A549 treated with Mapracorat at 1 μM for 4 hours (cell line): ENCODE measurements around the gene ARHGDIB. TPM values are rescaled to one million over a fixed set of nuclear protein-coding genes. Genes with fewer than 3 reads are reported as not detected.

Source experiments
- total RNA-seq: library from RNA; stranded (reverse); fragments of 200-300 nt; extraction: Qiagen RNA extraction; gene quantifications from 5 replicates; pipeline ENCODE4 v1.2.3, GENCODE V29; 2022

ARHGDIB gene
- total RNA-seq: 1.1 to 1.9 TPM (median 1.2 TPM) in 5 replicates

GRCh38 chr12:14961466-14962152, at the start of gene ARHGDIB:
Gene ARHGDIB (minus strand): TSS chr12:14961601. CDS start chr12:14950712, 10,889 bp downstream.

DNA sequence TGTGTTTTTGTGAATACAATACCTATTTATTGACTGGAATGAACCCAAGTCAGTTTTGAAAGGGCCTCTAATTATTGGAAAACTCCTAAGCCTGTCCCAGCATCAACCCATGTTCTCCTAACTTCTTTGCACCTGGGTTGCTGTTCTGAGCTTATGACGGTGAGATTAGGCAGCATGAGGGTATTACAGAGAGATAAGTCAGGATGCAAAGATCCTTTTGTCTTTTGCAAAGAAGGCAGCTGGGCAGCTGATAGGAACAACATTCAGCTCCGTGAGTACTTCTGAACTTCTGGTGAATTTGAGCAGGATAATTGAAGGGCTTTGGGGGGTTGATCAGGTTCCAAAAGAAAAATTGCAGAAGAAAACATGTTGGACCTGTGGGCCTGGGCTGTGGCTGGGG, 11.4 kb upstream of the ARHGDIB start, which contains the start of gene PDE6H:
PDE6H (plus strand) TSS at position 227 of the 400 bp plus-strand sequence. CDS start 4,971 bp downstream, outside the sequence.

GRCh38 chr12:14938301-14938700, 23.1 kb downstream of the ARHGDIB start, which contains the start of gene ERP27:
Gene ERP27 (minus strand): TSS chr12:14938537. CDS start chr12:14938508, 29 bp downstream.

Other genes with a start within 250 kb of the ARHGDIB start
- gene WBP11, start 158.1 kb downstream of the ARHGDIB start, total RNA-seq: 47.9 to 53.3 TPM (median 48.3 TPM) in 5 replicates
- gene C12orf60, start 157.9 kb downstream of the ARHGDIB start, total RNA-seq: 1.8 to 2.0 TPM (median 1.8 TPM) in 5 replicates
- 0.08 to 0.10 TPM in 2 of 5 replicates, not detected in the others for gene SMCO3, start 147.4 kb downstream of the ARHGDIB start, total RNA-seq
- gene ART4, start 118.1 kb downstream of the ARHGDIB start, total RNA-seq: not detected in 5 replicates
- gene MGP, start 75.7 kb downstream of the ARHGDIB start, total RNA-seq: not detected in 5 replicates
- not detected in 5 replicates for gene ERP27, start 23.1 kb downstream of the ARHGDIB start, total RNA-seq
- gene PDE6H, start 11.4 kb upstream of the ARHGDIB start, total RNA-seq: not detected in 5 replicates